Stomach (tissue), 19 donors: Measurements from ENCODE around the gene GNMT. TPM values are rescaled to one million over a fixed set of nuclear protein-coding genes. Genes with fewer than 3 reads are reported as not detected.

Experiments
- DNase-seq, 2 donors: peaks; one replicate each; pipeline versions ENCODE4 v3.0.0 to v3.0.0-alpha.2; 2013 to 2019
- H3K27ac ChIP-seq, 5 donors: fragments of 200-600 bp in 4 of 5; sonication (generic) in 4 of 5; one replicate each; pipeline ENCODE4 v1.5.1; 2013 to 2019; ENCODE audit warnings: mild to moderate bottlenecking in 1 of 5, moderate library complexity in 1 of 5
- H3K27me3 ChIP-seq, 3 donors: fragments of 200-600 bp; sonication (generic); one replicate each; pipeline ENCODE4 v1.5.1; 2017 to 2019; ENCODE audit warnings: mixed run types in 1 of 3
- H3K36me3 ChIP-seq, 4 donors: fragments of 200-600 bp; sonication (generic); 1 replicate in 3 of 4; 2 replicates in 1 of 4; pipeline ENCODE4 v1.5.1; 2016 to 2019
- H3K4me1 ChIP-seq, 4 donors: fragments of 200-600 bp; sonication (generic); one replicate each; pipeline ENCODE4 v1.5.1; 2016 to 2019
- H3K4me3 ChIP-seq, 4 donors: fragments of 200-600 bp; sonication (generic) in 3 of 4; one replicate each; pipeline ENCODE4 v1.5.1; 2016 to 2019; ENCODE audit warnings: mild to moderate bottlenecking in 1 of 4
- H3K9me3 ChIP-seq, 4 donors: fragments of 200-600 bp; sonication (generic); one replicate each; pipeline ENCODE4 v1.5.1; 2016 to 2019
- EP300 ChIP-seq: sonication (generic); formaldehyde crosslinking; IDR thresholded peaks from one replicate; pipeline ENCODE4 v1.6.1; 2017; ENCODE audit warnings: antibody characterized with exemption
- POLR2A ChIP-seq, 4 donors: fragments of 450-650 bp; IDR thresholded peaks; one replicate each; pipeline ENCODE4 v1.6.1; 2016; ENCODE audit warnings: antibody characterized with exemption in 4 of 4, control low read depth in 2 of 4, mild to moderate bottlenecking in 1 of 4, moderate library complexity in 1 of 4
- POLR2AphosphoS5 ChIP-seq, 3 donors: sonication (generic); formaldehyde crosslinking; IDR thresholded peaks; one replicate each; pipeline ENCODE4 v1.6.1; 2016; ENCODE audit warnings: antibody characterized with exemption in 3 of 3
- WGBS, 5 donors: extraction: QIAGEN DNeasy Blood & Tissue Kit in 3 of 5; methylation state at CpG; one replicate each; pipeline versions ENCODE4 v1.1.5 to v1.1.7; 2013 to 2018; 5-methylcytosine and 5-hydroxymethylcytosine counted together
- intact Hi-C: fragments of 100-400 bp; cut with DNase I; formaldehyde crosslinking; loops from one replicate; pipeline ENCODE4 v1.15.1; 2023; ENCODE audit warnings: low total_unique reads
- long read RNA-seq, 10 donors: transcript quantifications; one replicate each; lab custom pipeline, GENCODE V29; 2026
- polyA plus RNA-seq, 3 donors: library from polyadenylated mRNA; stranded (reverse); fragments of 200-250 nt; gene quantifications; one replicate each; pipeline ENCODE4 v1.2.3, GENCODE V29; 2013
- total RNA-seq, 5 donors: library from RNA; depleted of rRNA; stranded (reverse); fragments of >200 nt; gene quantifications; one replicate each; pipeline versions ENCODE4 v1.1.0 to v1.2.3, GENCODE V29; 2014 to 2016
- TF ChIP-seq, protein P1 (sequence below), 7 experiments: fragments of 450-650 bp in 4 of 7; fragments of 200-600 bp in 3 of 7; sonication (generic) in 3 of 7; IDR thresholded peaks; one replicate each; pipeline ENCODE4 v1.5.1; 2016 to 2019; ENCODE audit warnings: antibody characterized with exemption in 7 of 7, control low read depth in 2 of 7, mild to moderate bottlenecking in 1 of 7
- donor health status: healthy with polysubstance abuse.
- donor health status: Bipolar disorder and iron deficiency.
- donor health status: healthy.

Gene GNMT
- total RNA-seq (10 to 100 TPM in 1 of 5 donors, 1 to 10 TPM in 1, under 1 TPM in 1, not detected in 2; 0.45 to 21.3 (median 1.8) TPM), polyA plus RNA-seq (100 to 1,000 TPM in 1 of 3 donors, 10 to 100 TPM in 2; 14.4 to 121 (median 73.2) TPM)
- long read RNA-seq, donor 1: 0 reads
- long read RNA-seq, donor 2, partial matches to known transcripts: 10 of 10 reads
- long read RNA-seq, donor 2, other reads (novel, unspliced or antisense): 0 of 10 reads
- long read RNA-seq, donor 3: 0 reads
- long read RNA-seq, donor 4: 0 reads
- long read RNA-seq, donor 5: 0 reads
- long read RNA-seq, donor 6, partial matches to known transcripts: 6 of 6 reads
- long read RNA-seq, donor 6, other reads (novel, unspliced or antisense): 0 of 6 reads
- long read RNA-seq, donor 7: 0 reads
- long read RNA-seq, donor 8: 0 reads
- long read RNA-seq, donor 9: 0 reads
- long read RNA-seq, donor 10: 0 reads

GRCh38 chr6:42960243-42961019, at the start of gene GNMT:
Gene GNMT (plus strand): TSS chr6:42960754. CDS start chr6:42960768, 14 bp downstream.
- Histone ChIP-seq H3K36me3 (peaks cover 18 to 36% (median 33%) of the 10 kb centered on the region in 4 donors), H3K9me3 (no peaks in the 10 kb centered on the region), H3K4me1 (peaks cover 11 to 42% (median 21%) of the 10 kb centered on the region in 4 donors), H3K4me3 (peak within 1 kb of the TSS; percentile 47 to 58 (median 50)), H3K27ac (peak within 1 kb of the TSS; percentile 35 to 87 (median 73)), H3K27me3 (no peaks in the 10 kb centered on the region)
- peak; percentile 87 to 91 for DNase-seq
- TF ChIP-seq, protein P1, sequence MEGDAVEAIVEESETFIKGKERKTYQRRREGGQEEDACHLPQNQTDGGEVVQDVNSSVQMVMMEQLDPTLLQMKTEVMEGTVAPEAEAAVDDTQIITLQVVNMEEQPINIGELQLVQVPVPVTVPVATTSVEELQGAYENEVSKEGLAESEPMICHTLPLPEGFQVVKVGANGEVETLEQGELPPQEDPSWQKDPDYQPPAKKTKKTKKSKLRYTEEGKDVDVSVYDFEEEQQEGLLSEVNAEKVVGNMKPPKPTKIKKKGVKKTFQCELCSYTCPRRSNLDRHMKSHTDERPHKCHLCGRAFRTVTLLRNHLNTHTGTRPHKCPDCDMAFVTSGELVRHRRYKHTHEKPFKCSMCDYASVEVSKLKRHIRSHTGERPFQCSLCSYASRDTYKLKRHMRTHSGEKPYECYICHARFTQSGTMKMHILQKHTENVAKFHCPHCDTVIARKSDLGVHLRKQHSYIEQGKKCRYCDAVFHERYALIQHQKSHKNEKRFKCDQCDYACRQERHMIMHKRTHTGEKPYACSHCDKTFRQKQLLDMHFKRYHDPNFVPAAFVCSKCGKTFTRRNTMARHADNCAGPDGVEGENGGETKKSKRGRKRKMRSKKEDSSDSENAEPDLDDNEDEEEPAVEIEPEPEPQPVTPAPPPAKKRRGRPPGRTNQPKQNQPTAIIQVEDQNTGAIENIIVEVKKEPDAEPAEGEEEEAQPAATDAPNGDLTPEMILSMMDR (IDR thresholded peaks at IDR 0.05): no peak
- TF ChIP-seq POLR2AphosphoS5 (IDR thresholded peaks at IDR 0.05): peak; percentile 36 to 91 (median 86)
- WGBS, 5 donors: 1 to 7% (median 2%) methylated on average over 25 to 62 of the region's 62 CpGs
- intact Hi-C loops: no loop called here

DNA sequence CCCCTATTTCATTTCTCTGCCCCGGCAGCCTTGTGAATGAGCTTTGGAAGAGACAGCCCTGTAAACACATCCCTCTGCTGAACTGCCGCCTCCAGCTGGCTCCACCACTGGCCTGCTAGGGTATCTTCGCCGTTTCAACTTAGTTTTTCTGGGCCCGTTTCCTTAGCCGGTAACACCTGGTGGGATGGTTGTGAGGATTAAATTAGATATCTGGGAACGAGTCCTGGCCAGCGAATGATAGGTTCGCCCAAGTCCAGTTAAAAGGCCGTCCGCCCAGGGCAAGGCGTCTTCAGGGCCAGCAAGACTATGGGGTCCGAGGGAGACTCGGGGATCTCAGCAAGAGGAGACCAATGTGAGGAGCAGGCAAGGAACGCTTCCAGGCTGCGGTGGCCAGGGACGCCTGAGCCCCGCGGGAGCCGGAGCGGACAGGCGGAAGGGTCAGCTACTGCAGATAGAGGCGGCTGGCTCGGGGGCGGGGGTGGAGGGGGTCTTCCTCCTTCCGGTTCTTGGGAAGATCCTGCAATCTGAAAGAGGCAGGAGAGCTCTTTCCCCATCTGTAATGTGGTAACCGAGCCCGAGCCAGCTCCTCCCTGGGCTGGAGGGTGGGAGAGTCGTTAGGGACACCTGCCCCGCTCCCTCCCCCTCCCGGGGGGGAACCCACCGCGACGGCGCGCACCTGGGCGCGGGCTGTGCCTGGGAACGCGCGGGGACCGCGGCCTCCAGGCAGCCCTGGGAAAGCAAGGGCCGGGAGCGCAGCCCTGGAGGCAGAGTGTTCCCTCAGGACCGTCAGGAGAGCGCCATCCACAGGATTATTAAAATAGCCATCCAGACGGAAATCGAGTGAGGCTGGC, 49.2 kb upstream of the GNMT start:
- Histone ChIP-seq H3K9me3 (no peaks in the 10 kb centered on the region), H3K4me3 (peak overlapping the region; percentile 37 to 49 (median 42)), H3K27me3 (peaks cover 0 to 19% (median 8%) of the 10 kb centered on the region in 3 donors), H3K4me1 (peaks cover 6 to 10% (median 10%) of the 10 kb centered on the region in 4 donors), H3K36me3 (no peaks in the 10 kb centered on the region), H3K27ac (peak overlapping the region in 1 of 5 donors; percentile 34)
- peak in 1 of 2 donors; percentile 63 for DNase-seq
- intact Hi-C loops: no loop called here
- 8 to 15% (median 11%) methylated on average over 40 to 49 of the region's 49 CpGs for WGBS, 5 donors
- TF ChIP-seq POLR2AphosphoS5 (IDR thresholded peaks at IDR 0.05) (no peak), EP300 (no peak), POLR2A (IDR thresholded peaks at IDR 0.05) (no peak)
- TF ChIP-seq, protein P1 (IDR thresholded peaks at IDR 0.05): no peak

DNA sequence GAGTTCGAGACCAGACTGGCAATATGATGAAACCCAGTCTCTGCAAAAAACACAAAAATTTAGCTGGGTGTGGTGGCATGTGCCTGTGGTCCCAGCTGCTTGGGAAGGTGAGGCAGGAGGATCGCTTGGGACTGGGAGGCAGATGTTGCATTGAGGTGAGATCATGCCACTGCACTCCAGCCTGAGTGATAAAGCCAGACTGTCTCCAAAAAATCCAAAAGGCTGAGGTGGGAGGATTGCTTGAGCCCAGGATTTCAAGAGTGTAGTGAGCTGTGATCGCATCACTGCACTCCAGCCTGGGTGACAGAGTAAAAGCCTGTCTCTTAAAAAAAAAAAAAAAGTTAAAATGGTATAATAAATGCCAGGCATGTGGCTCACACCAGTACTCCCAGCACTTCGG, 46.0 kb upstream of the GNMT start:
- Histone ChIP-seq H3K27ac (no peak overlapping the region), H3K4me3 (no peak overlapping the region), H3K4me1 (peaks cover 6 to 10% (median 10%) of the 10 kb centered on the region in 4 donors), H3K36me3 (no peaks in the 10 kb centered on the region), H3K9me3 (no peaks in the 10 kb centered on the region), H3K27me3 (peaks cover 0 to 23% (median 8%) of the 10 kb centered on the region in 3 donors)
- no peak for DNase-seq
- intact Hi-C loops: no loop called here
- no peak for TF ChIP-seq POLR2A (IDR thresholded peaks at IDR 0.05)
- TF ChIP-seq EP300: no peak
- TF ChIP-seq, protein P1 (IDR thresholded peaks at IDR 0.05): no peak
- WGBS, 5 donors: 76 to 87% (median 84%) methylated on average over 4 of the region's 4 CpGs

- no peak within 1 kb of the TSS for H3K4me3 ChIP-seq
- intact Hi-C loops: no loop called here
- H3K9me3 ChIP-seq: no peaks in the 10 kb centered on the region
- WGBS, 5 donors: 61 to 89% (median 79%) methylated on average over 7 to 10 of the region's 10 CpGs
- DNase-seq: no peak
- peaks cover 0 to 23% (median 8%) of the 10 kb centered on the region in 3 donors for H3K27me3 ChIP-seq
- TF ChIP-seq, protein P1 (IDR thresholded peaks at IDR 0.05): no peak
- TF ChIP-seq EP300 (no peak), POLR2A (IDR thresholded peaks at IDR 0.05) (no peak), POLR2AphosphoS5 (IDR thresholded peaks at IDR 0.05) (no peak)
- no peak within 1 kb of the TSS for H3K27ac ChIP-seq
- peaks cover 6 to 10% (median 10%) of the 10 kb centered on the region in 4 donors for H3K4me1 ChIP-seq
- H3K36me3 ChIP-seq: no peaks in the 10 kb centered on the region
Observed at GRCh38 chr6:42915732-42916131, 44.8 kb upstream of the GNMT start, which contains the start of gene PTCRA. Gene PTCRA (plus strand): TSS chr6:42916053. CDS start chr6:42916070, 17 bp downstream.
